Caki2 (cell line): ENCODE results near the gene TMEM9B. TPM values are rescaled to one million over a fixed set of nuclear protein-coding genes. Genes with fewer than 3 reads are reported as not detected.

Experiments used
- DNase-seq: peaks from one replicate; pipeline ENCODE4 v3.0.0-alpha.2; 2015; ENCODE audit warnings: low read depth
- in situ Hi-C: cut with HindIII; loops from 2 replicates; pipeline ENCODE4 v1.10.0; 2016; ENCODE audit warnings: low sequenced_read_pairs, low pct_unique_long_range_greater_than_20kb, mixed read lengths
- total RNA-seq: library from RNA; depleted of rRNA; stranded (reverse); fragments of >200 nt; shearing (Covaris generic); gene quantifications from 2 replicates; pipeline ENCODE4 v1.2.3, GENCODE V29; 2014; ENCODE audit warnings: low replicate concordance; rRNA removed

TMEM9B gene
- total RNA-seq, 1 experiment from 2014 or later, result 24.2 TPM

DNA sequence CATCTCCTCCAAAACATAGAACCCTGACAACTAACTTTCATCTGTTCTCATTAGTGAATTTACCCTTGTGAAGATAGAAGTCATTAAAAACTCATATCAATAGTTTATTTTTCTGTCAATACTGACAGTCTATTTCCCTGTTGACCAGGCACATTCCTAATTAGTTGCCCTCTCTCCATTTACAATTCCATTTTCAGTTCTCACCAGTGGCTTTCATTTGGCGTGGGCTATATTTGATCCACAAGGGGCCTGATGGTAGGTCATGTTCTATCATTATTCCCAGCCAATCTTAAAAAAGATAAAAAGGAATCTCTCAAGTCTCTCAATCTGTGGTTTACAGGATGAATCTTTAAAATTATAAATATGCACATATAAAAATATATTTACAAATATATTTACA lies 57.1 kb downstream of the TMEM9B start:
- no peak for DNase-seq
- in situ Hi-C loops, result no loop called here

DNA sequence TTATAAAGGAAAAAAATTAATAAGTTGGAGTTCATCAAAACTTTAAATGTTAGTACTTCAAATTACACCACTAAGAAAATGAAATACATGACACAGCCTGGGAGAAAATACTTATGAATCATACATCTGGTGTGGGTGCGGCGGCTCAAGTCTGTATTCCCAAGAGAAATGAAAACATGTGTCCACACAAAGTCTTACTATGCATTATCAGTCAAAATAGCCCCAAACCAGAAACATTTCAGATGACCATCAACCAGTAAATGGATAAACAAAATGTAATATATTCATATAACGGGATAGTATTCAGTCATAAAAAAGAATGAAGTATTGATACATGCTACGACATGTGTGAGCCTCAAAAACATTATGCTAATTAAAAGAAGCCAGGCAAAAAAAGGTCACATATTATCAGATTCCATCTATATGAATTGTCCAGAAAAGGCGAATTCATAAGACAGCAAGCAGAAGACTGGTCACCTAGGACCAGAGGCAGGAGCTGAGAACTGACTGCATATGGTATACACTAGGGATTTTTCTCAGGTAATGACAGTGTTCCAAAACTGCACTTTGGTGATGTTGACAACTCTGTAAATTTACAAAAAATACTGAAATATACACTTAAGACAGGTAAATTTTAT lies 58.6 kb downstream of the TMEM9B start:
- DNase-seq, result no peak
- in situ Hi-C loops, result no loop called here

DNA sequence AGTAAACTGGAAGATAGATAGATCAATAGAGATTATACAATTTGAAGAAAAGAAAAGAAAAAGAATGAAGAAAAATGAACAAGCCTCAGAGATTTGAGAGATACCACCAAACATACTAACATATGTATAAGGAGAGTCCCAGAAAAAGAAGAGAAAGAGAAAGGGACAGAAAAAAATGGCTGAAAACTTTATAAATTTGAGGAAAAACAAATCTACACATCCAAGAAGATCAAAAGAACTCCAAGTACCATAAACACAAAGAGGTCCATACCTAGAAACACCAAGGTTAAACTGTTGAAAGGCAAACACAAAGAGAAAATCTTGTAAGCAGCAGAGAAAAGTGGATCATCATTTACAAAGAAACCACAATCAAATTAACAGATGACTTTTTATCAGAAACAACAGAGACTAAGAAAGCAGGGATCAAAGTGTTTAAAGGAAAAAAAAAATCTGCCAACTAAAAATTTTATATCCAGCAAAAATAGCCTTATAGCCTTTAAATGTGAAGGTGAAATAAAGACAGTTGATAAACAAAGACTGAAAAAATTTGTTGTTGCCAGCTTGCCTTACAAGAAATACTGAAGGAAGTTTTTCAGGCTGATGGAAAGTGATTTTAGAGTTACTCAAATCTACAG lies 65.0 kb downstream of the TMEM9B start:
- no peak for DNase-seq
- in situ Hi-C loops, result no loop called here

Other genes with a start within 250 kb of the TMEM9B start
- gene AKIP1, start 53.3 kb downstream of the TMEM9B start, total RNA-seq, result 55.4 and 69.0 TPM in 2 replicates
- not detected in 2 replicates for gene C11orf16, start 31.5 kb downstream of the TMEM9B start, total RNA-seq
- gene ASCL3, start 21.4 kb downstream of the TMEM9B start, total RNA-seq, result not detected in 2 replicates
- 3.7 and 4.5 TPM in 2 replicates for gene NRIP3, start 39.6 kb upstream of the TMEM9B start, total RNA-seq
- gene SCUBE2, start 127.2 kb upstream of the TMEM9B start, total RNA-seq, result 4.3 TPM in 1 of 2 replicates, not detected in the other